BE2C (cell line): ENCODE results near the gene HGD.
A peak's percentile ranks its signal among the peaks of the same experiment; 100 is the strongest.
"Not testable (repeated sequence)": the region's sequence is repeated elsewhere in the genome, so short reads cannot be mapped to it uniquely, and the experiment has no call there.

ENCODE experiments used
- DNase-seq: peaks from one replicate; pipeline ENCODE4 v3.0.0-alpha.2; 2020
- H3K27me3 ChIP-seq: fragments of 250-450 bp; sonication (Bioruptor Pico); 2 replicates; pipeline ENCODE4 v1.5.1; 2020; ENCODE audit warnings: mild to moderate bottlenecking
- H3K36me3 ChIP-seq: fragments of 250-450 bp; sonication (Bioruptor Pico); 2 replicates; pipeline ENCODE4 v1.5.1; 2020; ENCODE audit warnings: mild to moderate bottlenecking
- H3K4me1 ChIP-seq: fragments of 250-450 bp; sonication (Bioruptor Pico); 2 replicates; pipeline ENCODE4 v1.5.1; 2020
- H3K4me3 ChIP-seq: 2 replicates; pipeline ENCODE4 v1.5.1; 2011; ENCODE audit warnings: low read depth, low read length
- H3K9me3 ChIP-seq: fragments of 250-450 bp; sonication (Bioruptor Pico); 2 replicates; pipeline ENCODE4 v1.5.1; 2020
- CTCF ChIP-seq: IDR thresholded peaks from 2 replicates; pipeline ENCODE4 v1.5.1; 2012; ENCODE audit warnings: mild to moderate bottlenecking, low read depth, low read length

Gene HGD

GRCh38 chr3:120645083-120645845 is 36.8 kb downstream of the HGD start:
- Histone ChIP-seq H3K36me3 (no peaks in the 10 kb centered on the region), H3K9me3 (no peaks in the 10 kb centered on the region)
- no peak for DNase-seq

DNA sequence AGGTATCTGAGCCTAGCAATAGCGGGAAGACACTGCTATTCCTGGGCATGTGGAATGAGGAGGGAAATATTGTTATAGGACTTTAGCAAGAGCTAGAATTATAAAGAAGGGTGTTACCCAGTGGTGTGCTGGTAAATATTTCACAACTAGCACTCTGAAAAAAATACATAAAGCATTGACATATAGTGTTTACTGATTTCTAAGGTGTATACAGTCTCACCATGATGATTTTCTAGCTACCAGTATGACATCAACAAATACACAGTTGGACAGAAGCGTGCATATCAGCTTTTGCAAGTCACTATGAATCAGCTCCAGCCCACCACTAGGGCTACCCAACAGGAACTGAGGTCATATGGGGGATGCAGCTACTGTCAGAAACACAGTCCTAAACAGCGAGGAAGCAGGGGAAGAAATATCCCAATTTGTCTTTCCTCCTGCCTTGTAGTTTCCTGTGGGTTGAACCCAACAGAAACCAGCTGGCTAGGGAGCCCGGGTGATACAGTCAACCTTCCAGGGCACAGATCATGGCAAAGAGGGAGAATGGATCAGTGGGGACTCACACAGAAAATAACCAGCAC is 39.6 kb downstream of the HGD start:
- H3K4me3 ChIP-seq: no peak overlapping the region
- no peak for TF ChIP-seq CTCF
- no peaks in the 10 kb centered on the region for H3K9me3 ChIP-seq
- no peaks in the 10 kb centered on the region for H3K27me3 ChIP-seq
- no peaks in the 10 kb centered on the region for H3K36me3 ChIP-seq
- DNase-seq: peak; percentile 6
- H3K4me1 ChIP-seq: no peaks in the 10 kb centered on the region

More at GRCh38 chr3:120645083-120645845, 36.8 kb downstream of the HGD start:
- H3K4me1 ChIP-seq: no peaks in the 10 kb centered on the region
- H3K4me3 ChIP-seq: no peak overlapping the region
- H3K27me3 ChIP-seq: no peaks in the 10 kb centered on the region
- TF ChIP-seq CTCF: no peak

- no peak for TF ChIP-seq CTCF
- Histone ChIP-seq H3K4me1 (no peaks in the 10 kb centered on the region), H3K36me3 (no peaks in the 10 kb centered on the region), H3K4me3 (no peak overlapping the region), H3K9me3 (no peaks in the 10 kb centered on the region), H3K27me3 (no peaks in the 10 kb centered on the region)
- DNase-seq: no peak
These were observed 40.3 kb downstream of the HGD start for GRCh38 chr3:120641696-120642246.

- no peak for DNase-seq
- no peak for TF ChIP-seq CTCF
- Histone ChIP-seq H3K9me3 (no peaks in the 10 kb centered on the region), H3K36me3 (no peaks in the 10 kb centered on the region), H3K4me3 (no peak overlapping the region), H3K4me1 (no peaks in the 10 kb centered on the region), H3K27me3 (no peaks in the 10 kb centered on the region)
These were observed 41.8 kb downstream of the HGD start for GRCh38 chr3:120640231-120640630.

DNA sequence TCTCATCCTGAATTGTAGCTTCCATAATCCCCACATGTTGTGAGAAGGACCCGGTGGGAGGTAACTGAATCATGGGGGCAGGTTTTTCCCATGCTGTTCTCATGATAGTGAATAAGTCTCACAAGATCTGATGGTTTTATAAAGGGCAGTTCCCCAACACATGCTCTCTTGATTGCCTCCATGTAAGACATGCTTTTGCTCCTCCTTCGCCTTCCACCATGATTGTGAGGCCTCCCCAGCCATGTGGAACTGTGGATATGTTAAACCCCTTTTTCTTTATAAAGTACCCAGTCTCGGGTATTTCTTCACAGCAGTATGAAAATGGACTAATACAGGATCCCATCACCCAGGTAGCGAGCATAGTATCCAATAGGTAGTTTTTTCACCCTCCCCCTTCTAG is 43.2 kb downstream of the HGD start:
- not testable (repeated sequence) for H3K36me3 ChIP-seq, H3K4me1 ChIP-seq, H3K27me3 ChIP-seq, H3K9me3 ChIP-seq, DNase-seq, H3K4me3 ChIP-seq

- Histone ChIP-seq H3K36me3 (no peaks in the 10 kb centered on the region), H3K4me3 (no peak overlapping the region), H3K27me3 (no peaks in the 10 kb centered on the region), H3K4me1 (no peaks in the 10 kb centered on the region), H3K9me3 (no peaks in the 10 kb centered on the region)
- no peak for DNase-seq
- TF ChIP-seq CTCF: no peak
These were observed 44.0 kb downstream of the HGD start for GRCh38 chr3:120637851-120638559.
